Esophagus mucosa (tissue), 1 donor: ENCODE data around the gene CYP26A1. TPM values are rescaled to one million over a fixed set of nuclear protein-coding genes. Genes with fewer than 3 reads are reported as not detected.

Source experiments
- ATAC-seq: fragments of 200-7000 bp; cut with Tn5 transposase; one replicate; pipeline ENCODE4 v1.9.1; 2020
- total RNA-seq: library from RNA; stranded (reverse); gene quantifications from one replicate; pipeline ENCODE4 v1.2.4, GENCODE V29; 2023
- donor health status: DM: yes; HTN: yes; CAD: no.

The CYP26A1 gene
- total RNA-seq, 1 donor from 2014 or later = not detected

DNA sequence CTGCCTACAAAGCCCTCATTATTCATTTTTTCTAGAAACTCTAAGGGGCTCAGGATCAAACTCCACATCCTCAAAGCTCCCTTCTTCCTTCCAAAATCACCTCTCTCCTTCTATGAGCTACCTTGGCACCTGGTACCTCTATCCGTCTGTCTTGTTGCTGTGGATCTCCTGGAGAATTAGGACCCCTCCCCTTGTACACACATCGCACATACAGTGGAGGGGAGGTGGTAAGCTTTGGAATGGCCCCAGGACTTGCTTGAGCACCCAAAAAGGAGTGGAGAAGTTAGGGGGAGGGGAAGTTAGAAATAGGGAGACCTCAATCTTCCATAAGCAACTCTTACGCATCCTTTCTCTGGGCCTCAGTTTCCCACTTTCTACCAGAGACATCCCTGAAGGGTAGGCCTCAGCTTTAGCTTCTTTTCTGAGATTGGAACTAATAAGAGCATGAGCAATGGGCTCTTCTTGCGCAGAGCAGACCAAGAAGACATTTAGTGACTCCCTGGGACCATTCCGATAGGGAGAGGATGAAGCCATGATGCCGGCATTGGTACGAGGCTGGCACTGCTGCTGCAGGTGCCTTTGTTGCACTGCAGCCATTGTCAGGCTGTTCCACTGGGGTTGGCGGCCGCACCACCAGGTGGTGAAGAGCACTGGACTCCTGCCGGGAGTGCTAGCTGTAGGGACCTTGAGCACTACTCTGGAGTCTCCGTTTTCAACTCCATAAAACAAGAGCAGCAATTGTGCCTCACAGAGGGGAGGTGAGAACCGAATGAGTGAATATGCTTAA, 8.6 kb upstream of the CYP26A1 start:
- ATAC-seq = no peak

GRCh38 chr10:93065675-93066543, 7.8 kb upstream of the CYP26A1 start:
- no peak for ATAC-seq

DNA sequence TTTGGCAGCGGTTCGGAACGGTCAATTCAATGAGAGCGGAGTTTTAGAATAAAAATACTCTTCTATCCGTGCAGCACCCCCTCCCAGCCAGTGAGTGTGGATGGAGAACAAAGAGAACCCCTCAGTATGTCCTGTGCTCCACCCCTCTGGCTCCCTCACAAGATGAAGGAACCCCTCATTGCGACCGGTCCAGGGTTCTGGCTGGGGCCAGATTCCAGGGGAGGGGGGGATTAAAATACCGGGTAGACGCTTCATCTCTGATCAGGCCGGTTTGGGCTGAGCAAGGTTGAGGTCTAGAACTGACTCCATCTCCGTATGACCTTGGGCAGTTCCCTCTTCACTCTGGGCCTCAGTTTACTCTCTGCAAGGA, 7.2 kb upstream of the CYP26A1 start:
- ATAC-seq = no peak

DNA sequence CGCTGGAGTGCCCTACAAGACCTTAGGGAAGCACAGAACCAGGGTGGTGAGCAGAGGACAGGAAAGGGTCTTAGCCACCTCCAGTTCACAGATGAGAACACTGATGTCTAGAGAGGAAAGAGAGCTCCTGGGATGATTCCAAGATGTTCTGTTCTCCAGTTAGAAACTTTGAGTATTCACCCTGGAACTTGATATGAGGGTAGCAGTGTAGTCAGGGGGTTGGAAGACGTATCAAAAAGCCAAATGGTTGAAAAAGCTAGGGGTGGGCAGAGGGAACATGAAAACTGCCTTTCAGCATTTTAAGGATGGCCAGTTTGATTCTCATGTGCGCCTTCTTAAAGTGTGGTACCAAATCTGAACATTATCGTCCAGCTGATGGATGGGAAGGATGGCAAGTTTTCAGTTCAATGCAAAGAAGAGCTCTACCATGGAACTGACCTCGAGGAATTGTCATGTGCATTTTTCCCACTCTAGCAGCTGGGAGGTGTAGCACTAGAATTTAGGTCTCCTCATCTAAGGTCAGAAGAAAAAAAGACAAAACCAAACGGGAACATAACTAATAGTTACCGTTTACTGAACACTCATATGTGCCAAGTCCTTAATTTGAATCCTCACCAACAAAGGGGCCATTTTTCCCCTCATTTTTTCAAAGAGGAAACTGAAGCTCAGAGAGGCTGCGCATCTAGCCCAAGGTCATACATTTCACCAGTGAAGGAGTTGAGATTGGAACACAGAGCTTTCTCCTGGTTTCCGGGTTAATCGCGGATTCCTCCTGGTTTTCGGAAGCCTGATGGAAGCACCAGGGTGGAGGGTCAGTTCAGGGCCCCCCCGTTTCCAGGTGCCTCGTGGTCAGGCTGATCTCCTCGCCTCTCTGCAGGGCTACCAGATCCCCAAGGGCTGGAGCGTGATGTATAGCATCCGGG, 6.0 kb upstream of the CYP26A1 start:
- no peak for ATAC-seq

- ATAC-seq = no peak
Measured at GRCh38 chr10:93068411-93069244, 5.1 kb upstream of the CYP26A1 start.

DNA sequence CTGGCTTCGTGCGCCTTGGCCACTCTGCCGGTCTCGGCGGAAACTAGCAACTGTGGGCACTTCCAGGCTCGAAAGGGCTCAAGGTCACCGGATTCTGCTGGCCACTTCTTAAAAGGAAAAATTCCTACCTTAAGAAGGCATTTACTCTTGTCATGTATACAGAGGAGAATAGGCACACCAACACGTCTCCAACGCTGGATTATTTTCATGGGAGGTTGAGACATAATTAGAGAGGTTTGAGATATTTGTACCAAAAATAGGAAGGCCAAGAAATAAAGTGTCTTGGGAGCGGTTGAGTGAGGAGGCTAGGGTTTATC, 4.5 kb upstream of the CYP26A1 start:
- no peak for ATAC-seq

GRCh38 chr10:93070378-93071176, 3.1 kb upstream of the CYP26A1 start:
- ATAC-seq = no peak

DNA sequence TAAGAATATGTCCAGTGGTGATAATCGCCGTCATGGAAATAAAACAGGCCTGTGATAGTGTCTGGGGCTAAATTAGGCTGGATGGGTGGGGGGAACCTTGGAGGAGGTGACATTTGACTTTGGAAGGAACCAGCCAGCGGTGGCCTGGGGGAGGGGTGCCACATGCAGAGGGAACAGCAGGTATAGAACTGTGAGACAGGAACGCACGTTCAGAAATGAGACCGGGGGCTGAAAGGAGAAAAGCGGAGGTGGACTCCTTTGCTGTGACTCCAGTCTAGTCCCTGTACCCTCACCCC, 2.6 kb upstream of the CYP26A1 start:
- no peak for ATAC-seq

DNA sequence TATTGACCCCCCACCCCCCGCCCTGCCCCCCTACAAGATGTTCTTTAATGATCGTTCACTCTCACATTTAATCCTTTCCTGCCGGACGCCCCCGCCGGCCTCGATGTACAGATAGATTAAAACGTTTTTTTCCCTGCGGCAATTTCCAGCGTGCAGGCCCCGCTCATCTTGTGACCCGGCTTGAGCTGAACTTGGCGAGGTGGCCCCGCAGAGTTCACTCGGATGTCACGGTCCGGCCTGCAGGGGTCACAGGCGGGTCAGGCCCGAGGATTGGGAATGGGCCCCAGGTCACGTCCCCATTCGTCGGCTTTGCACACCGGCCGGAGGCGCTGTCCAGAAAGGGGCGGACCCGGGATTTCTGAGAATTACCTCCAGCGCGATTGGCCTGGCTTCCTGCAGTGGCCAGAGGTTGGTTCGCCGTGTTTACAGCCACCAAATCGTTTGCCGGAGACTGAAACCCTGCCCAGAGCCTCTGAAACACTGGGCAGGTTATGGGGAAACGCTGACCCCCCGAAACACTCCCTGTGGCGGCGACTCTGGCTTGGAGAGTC, 1.9 kb upstream of the CYP26A1 start:
- ATAC-seq = no peak

- ATAC-seq = peak; percentile 36
Measured at GRCh38 chr10:93072225-93072712, 1.4 kb upstream of the CYP26A1 start.

DNA sequence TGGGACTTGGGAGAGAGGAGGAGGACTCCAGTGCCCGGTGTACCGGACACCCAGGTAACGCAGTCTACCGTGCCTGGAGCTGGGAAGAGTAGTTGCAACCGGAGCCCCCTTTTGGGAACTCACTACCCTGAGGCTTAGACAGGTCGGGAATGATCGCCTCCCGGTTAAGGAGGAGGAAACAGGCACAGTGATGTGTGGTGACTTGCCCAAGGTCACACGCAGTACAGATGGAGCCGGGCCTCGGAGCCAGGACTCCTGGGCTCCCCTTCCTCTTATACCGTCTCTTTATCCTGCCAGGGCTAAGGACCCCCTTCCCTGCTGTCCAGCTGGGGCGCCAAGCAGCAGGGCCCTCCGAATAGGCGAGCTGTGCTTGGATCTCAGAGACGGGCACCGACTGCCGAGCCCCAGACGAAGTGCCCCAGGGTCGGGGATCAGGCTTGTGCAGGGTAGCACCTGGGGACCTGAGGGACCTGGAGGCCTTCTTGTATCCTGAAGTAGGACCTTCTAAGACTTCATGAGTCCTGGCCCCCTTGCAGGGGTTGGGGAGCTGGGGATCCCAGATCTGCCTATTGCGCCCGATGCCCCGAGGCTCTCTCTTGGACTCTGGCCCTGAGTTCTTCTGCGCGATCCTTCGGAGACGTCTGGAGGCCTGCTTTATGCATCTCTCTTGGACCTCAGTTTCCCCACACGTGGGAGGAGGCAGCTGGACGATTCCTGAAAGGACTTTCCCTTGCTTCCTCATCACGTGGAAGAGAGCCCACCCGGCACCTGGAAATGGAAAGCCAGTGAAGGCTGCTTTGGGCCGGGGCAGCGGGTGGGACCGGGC, 767 bp upstream of the CYP26A1 start:
- ATAC-seq = peak; percentile 9

DNA sequence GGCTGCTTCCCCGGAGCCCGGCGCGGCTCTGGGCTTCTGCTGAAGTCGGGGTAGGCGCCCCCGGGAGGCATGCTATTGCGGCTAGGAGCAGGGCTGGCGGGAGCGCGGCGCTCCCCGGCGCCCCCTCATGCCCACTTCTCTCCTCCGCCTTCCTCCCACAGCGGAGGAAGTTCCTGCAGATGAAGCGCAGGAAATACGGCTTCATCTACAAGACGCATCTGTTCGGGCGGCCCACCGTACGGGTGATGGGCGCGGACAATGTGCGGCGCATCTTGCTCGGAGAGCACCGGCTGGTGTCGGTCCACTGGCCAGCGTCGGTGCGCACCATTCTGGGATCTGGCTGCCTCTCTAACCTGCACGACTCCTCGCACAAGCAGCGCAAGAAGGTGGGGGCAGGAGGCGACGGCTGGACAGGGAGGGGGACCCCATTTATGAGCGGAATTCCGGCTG, 479 bp downstream of the CYP26A1 start:
- no peak for ATAC-seq

DNA sequence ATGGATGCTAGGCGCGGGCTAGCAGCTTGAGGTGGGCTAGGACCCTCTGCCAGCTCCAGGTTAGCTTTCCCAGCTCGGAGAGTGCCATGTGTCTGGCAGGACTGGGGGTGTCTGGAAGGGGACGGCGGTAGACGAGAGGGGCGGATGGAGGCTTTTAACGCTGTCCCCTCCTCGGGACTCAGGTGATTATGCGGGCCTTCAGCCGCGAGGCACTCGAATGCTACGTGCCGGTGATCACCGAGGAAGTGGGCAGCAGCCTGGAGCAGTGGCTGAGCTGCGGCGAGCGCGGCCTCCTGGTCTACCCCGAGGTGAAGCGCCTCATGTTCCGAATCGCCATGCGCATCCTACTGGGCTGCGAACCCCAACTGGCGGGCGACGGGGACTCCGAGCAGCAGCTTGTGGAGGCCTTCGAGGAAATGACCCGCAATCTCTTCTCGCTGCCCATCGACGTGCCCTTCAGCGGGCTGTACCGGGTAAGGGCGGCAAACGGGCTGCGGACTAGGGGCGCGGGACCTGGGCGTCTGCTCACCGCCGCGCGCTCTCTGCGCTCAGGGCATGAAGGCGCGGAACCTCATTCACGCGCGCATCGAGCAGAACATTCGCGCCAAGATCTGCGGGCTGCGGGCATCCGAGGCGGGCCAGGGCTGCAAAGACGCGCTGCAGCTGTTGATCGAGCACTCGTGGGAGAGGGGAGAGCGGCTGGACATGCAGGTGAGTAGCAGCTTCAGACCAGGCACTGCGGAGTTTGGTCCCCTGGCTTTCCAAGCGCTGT, 1.1 kb downstream of the CYP26A1 start:
- no peak for ATAC-seq

- ATAC-seq = no peak
Measured at GRCh38 chr10:93075369-93076221, 1.9 kb downstream of the CYP26A1 start.

GRCh38 chr10:93076871-93077270, 3.2 kb downstream of the CYP26A1 start:
- ATAC-seq = no peak

GRCh38 chr10:93077860-93078337, 4.2 kb downstream of the CYP26A1 start:
- no peak for ATAC-seq

GRCh38 chr10:93079663-93080349, 6.1 kb downstream of the CYP26A1 start:
- no peak for ATAC-seq
